ENCODE results near the gene ACR.

ACR gene

DNA sequence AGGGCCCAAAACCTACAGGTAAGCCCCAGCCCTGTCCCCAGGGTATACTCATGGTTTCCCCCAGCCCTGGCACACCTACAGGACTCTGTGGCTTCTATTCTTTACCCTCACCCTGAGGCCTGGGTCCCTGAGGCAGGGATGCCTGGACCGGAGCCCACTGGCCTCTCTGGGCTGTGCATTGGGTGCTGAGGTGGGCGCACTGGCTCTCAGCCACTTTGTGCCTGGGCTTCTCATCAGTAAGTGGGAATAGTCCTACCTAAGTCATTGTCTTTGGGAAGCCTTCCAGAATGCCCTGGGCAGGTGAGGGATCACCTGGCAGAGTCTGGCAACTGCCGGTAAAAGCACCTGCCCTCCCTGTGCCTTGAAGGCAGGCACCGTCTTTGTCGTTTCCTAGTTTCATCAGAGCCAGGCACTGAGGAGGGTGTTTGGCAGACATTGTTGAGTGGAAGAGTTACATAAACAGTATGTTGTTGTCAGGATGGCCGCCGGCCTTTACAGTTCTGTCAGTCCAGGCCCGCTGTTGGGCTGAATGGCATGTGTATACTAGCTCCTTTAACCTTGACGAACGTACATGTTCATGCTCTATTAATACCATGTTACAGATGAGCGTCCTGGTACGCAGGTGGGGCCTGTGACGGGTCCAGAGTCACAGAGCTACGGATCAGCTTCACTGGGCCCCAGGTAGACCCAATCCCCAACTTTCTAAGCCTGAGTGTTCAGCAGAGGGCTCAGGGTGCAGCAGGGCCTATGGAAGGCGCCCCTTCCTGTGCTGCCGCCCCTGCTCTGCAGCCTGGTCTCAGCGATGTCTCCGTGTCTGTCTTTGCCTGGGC lies 42.4 kb upstream of the ACR start:
- Histone ChIP-seq H3K4me3 (ENCODE audit: low read length, poor library complexity, severe bottlenecking) (no peak overlapping the region), H3K36me3 (ENCODE audit: insufficient read depth, low read length) (peaks cover 36% of the 10 kb centered on the region; the same call in 1 of the 2 replicates), H3K79me2 (ENCODE audit: insufficient read depth, low read length) (peaks cover 39% of the 10 kb centered on the region; the same call in 1 of the 2 replicates), H3F3A (ENCODE audit: low read depth) (no peaks in the 10 kb centered on the region), H2AFZ (ENCODE audit: low read length) (no peak overlapping the region), H3K4me1 (ENCODE audit: insufficient read depth, low read length, poor library complexity, severe bottlenecking) (peaks cover 13% of the 10 kb centered on the region), H4K20me1 (ENCODE audit: insufficient read depth, low read length, poor library complexity, severe bottlenecking) (peaks cover 21% of the 10 kb centered on the region), H3K27me3 (ENCODE audit: insufficient read depth, low read length, poor library complexity, severe bottlenecking) (no peaks in the 10 kb centered on the region), H3K9me2 (replicated peaks; ENCODE audit: low read depth, low read length) (no peaks in the 10 kb centered on the region), H3K9ac (ENCODE audit: low read depth, low read length, poor library complexity, severe bottlenecking) (no peak overlapping the region), H3K4me2 (ENCODE audit: low read depth, low read length, poor library complexity, severe bottlenecking) (no peak overlapping the region), H3K9me3 (ENCODE audit: insufficient read depth, low read depth, low read length) (no peaks in the 10 kb centered on the region)
- TF ChIP-seq EZH2phosphoT487 (IDR thresholded peaks at IDR 0.05; ENCODE audit: borderline replicate concordance): no peak
- TF ChIP-seq, protein P1, sequence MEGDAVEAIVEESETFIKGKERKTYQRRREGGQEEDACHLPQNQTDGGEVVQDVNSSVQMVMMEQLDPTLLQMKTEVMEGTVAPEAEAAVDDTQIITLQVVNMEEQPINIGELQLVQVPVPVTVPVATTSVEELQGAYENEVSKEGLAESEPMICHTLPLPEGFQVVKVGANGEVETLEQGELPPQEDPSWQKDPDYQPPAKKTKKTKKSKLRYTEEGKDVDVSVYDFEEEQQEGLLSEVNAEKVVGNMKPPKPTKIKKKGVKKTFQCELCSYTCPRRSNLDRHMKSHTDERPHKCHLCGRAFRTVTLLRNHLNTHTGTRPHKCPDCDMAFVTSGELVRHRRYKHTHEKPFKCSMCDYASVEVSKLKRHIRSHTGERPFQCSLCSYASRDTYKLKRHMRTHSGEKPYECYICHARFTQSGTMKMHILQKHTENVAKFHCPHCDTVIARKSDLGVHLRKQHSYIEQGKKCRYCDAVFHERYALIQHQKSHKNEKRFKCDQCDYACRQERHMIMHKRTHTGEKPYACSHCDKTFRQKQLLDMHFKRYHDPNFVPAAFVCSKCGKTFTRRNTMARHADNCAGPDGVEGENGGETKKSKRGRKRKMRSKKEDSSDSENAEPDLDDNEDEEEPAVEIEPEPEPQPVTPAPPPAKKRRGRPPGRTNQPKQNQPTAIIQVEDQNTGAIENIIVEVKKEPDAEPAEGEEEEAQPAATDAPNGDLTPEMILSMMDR (conservative IDR thresholded peaks at IDR 0.05; ENCODE audit: low read length): no peak

DNA sequence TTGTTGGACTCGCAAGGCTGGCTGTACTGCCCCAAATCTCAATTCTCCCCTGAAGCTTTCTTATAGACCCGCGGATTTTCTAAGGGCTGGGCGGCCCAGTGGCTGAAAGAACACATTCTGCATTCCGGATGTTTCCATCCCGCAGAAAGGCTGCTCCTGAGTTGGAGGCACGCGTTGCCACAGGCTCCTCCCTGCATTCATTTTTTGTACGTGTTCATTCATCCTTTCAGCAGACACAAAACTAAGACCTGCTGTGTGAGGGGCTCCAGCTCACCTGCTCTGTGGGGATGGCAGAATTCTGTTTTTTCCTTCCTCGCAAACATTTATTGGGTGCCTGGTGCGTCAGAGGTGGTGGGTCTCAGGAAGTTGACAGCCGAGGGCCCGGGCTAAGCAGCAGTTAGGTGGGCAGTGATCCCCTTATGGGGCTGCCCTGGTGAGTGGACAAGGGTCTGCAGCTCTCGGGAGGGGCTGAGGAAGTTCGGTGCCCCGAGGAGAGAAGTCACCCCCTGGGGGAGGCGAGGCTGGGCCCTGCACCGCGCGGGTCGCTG lies 41.7 kb upstream of the ACR start:
- Histone ChIP-seq H3K4me2 (ENCODE audit: low read depth, low read length, poor library complexity, severe bottlenecking) (no peak overlapping the region), H3F3A (ENCODE audit: low read depth) (no peaks in the 10 kb centered on the region), H3K36me3 (ENCODE audit: insufficient read depth, low read length) (peaks cover 37% of the 10 kb centered on the region; the same call in 1 of the 2 replicates), H2AFZ (ENCODE audit: low read length) (no peak overlapping the region), H4K20me1 (ENCODE audit: insufficient read depth, low read length, poor library complexity, severe bottlenecking) (peaks cover 18% of the 10 kb centered on the region), H3K9me2 (replicated peaks; ENCODE audit: low read depth, low read length) (no peaks in the 10 kb centered on the region), H3K9ac (ENCODE audit: low read depth, low read length, poor library complexity, severe bottlenecking) (no peak overlapping the region), H3K4me3 (ENCODE audit: low read length, poor library complexity, severe bottlenecking) (no peak overlapping the region), H3K9me3 (ENCODE audit: insufficient read depth, low read depth, low read length) (no peaks in the 10 kb centered on the region), H3K27me3 (ENCODE audit: insufficient read depth, low read length, poor library complexity, severe bottlenecking) (no peaks in the 10 kb centered on the region), H3K79me2 (ENCODE audit: insufficient read depth, low read length) (peaks cover 36% of the 10 kb centered on the region; the same call in 1 of the 2 replicates), H3K4me1 (ENCODE audit: insufficient read depth, low read length, poor library complexity, severe bottlenecking) (peaks cover 13% of the 10 kb centered on the region)
- TF ChIP-seq, protein P1 (conservative IDR thresholded peaks at IDR 0.05; ENCODE audit: low read length): no peak
- TF ChIP-seq EZH2phosphoT487 (IDR thresholded peaks at IDR 0.05; ENCODE audit: borderline replicate concordance): no peak

DNA sequence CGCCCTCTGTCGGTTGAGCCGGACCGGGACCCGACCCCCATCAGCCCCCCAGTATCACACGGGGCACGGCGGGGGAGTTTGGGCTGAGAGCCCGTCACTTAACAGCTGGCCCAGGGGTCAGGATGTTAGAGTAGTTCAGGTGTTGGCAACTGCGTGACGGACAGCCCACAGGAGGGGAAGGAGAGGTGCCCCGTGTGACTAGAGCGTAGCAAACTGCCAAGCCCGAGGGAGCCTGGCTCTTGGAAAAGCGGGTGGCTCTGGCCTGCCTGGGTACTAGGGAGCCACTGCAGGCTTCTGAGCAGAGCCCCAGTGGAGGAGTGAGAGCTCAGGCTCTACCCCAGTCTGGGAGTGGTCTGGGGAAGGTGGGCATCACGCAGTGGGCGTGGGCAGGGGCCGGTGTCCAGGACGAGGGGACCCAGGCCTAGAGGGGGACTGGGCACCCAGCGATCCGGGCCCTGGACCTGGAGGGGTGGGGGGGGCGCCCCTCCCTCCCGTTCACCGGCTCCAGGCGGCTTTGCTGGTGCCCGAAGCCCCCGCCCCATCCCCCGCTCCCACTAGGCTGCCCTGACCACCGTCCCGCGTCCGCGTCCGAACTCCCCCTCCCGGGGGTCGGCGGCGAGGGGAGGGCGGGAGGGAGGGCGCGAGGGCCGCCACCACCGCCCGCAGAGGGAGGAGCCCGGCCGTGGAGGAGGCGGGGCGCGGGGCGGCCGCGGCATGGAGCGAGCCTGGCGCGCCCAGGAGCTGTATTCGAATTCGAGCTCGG lies 41.0 kb upstream of the ACR start:
- Histone ChIP-seq H3K36me3 (ENCODE audit: insufficient read depth, low read length) (peaks cover 37% of the 10 kb centered on the region; the same call in 1 of the 2 replicates), H3F3A (ENCODE audit: low read depth) (no peaks in the 10 kb centered on the region), H3K9me3 (ENCODE audit: insufficient read depth, low read depth, low read length) (no peaks in the 10 kb centered on the region), H3K4me1 (ENCODE audit: insufficient read depth, low read length, poor library complexity, severe bottlenecking) (peaks cover 13% of the 10 kb centered on the region), H3K79me2 (ENCODE audit: insufficient read depth, low read length) (peaks cover 33% of the 10 kb centered on the region; the same call in 1 of the 2 replicates), H3K9ac (ENCODE audit: low read depth, low read length, poor library complexity, severe bottlenecking) (no peak overlapping the region), H3K27me3 (ENCODE audit: insufficient read depth, low read length, poor library complexity, severe bottlenecking) (no peaks in the 10 kb centered on the region), H3K4me2 (ENCODE audit: low read depth, low read length, poor library complexity, severe bottlenecking) (no peak overlapping the region), H4K20me1 (ENCODE audit: insufficient read depth, low read length, poor library complexity, severe bottlenecking) (peaks cover 11% of the 10 kb centered on the region), H3K4me3 (ENCODE audit: low read length, poor library complexity, severe bottlenecking) (no peak overlapping the region), H3K9me2 (replicated peaks; ENCODE audit: low read depth, low read length) (no peaks in the 10 kb centered on the region), H2AFZ (ENCODE audit: low read length) (no peak overlapping the region)
- TF ChIP-seq EZH2phosphoT487 (IDR thresholded peaks at IDR 0.05; ENCODE audit: borderline replicate concordance): no peak
- TF ChIP-seq, protein P1 (conservative IDR thresholded peaks at IDR 0.05; ENCODE audit: low read length): no peak

Data from Loucy (cell line).